K562 (cell line): ENCODE results near the gene MVB12B. TPM values are rescaled to one million over a fixed set of nuclear protein-coding genes. Genes with fewer than 3 reads are reported as not detected.

Experiments
- ATAC-seq: fragments of 200-7000 bp; cut with Tn5 transposase; 3 replicates; pipeline ENCODE4 v1.9.1; 2020; ENCODE audit warnings: moderate library complexity
- BruUV-seq: library from RNA; stranded (reverse); fragments of 400-500 nt; replicated peaks from 2 replicates; lab custom pipeline; 2021; lab: Mats Ljungman, UMichigan
- CTCF ChIA-PET: fragments of 300-600 bp; formaldehyde crosslinking; extraction: SDS; loops from one replicate; lab custom pipeline; 2021; ENCODE audit warnings: low intra/inter-chr PET ratio; lab: Yijun Ruan, JAX
- POLR2A ChIA-PET: fragments of 300-600, 350-650 bp; sonication (Branson Sonifier 250); formaldehyde crosslinking; extraction: SDS; loops from one replicate; lab custom pipeline; 2021; ENCODE audit warnings: antibody characterized with exemption, inconsistent platforms; lab: Yijun Ruan, JAX
- DNase-seq, 4 experiments: peaks; one replicate each; pipeline versions ENCODE4 v3.0.0 to v3.0.0-alpha.2; 2011 to 2018; ENCODE audit warnings: low spot score in 3 of 4, mixed read lengths in 3 of 4; ENCODE audit errors: extremely low read depth in 1 of 4
- FAIRE-seq: peaks from 2 replicates; lab custom pipeline; 2011; peaks lifted over from hg19 to GRCh38; lab: Jason Lieb, UNC
- H2AFZ ChIP-seq: 2 replicates; pipeline ENCODE4 v1.6.0; 2011; ENCODE audit warnings: low read depth, low read length, control low read depth, inconsistent platforms
- H3K27ac ChIP-seq: fragments of 200-600 bp; 3 replicates; pipeline ENCODE4 v1.8.0; 2011; ENCODE audit warnings: low read depth, mild to moderate bottlenecking, control low read depth, inconsistent platforms, low read length, moderate library complexity, mixed read lengths; ENCODE audit errors: extremely low read depth
- H3K27me3 ChIP-seq, 2 experiments: fragments of 300-600 bp in 1 of 2; 2 replicates in 1 of 2; 3 replicates in 1 of 2; pipeline versions ENCODE4 v1.6.0 to v1.8.0; 2011; ENCODE audit warnings: inconsistent platforms in 2 of 2, low read length in 2 of 2, mild to moderate bottlenecking in 1 of 2, mixed read lengths in 1 of 2, moderate library complexity in 1 of 2; ENCODE audit not compliant: control insufficient read depth in 2 of 2, insufficient read depth in 2 of 2
- H3K36me3 ChIP-seq: fragments of 300-600 bp; 3 replicates; pipeline ENCODE4 v1.8.0; 2011; ENCODE audit warnings: mild to moderate bottlenecking, low read length, inconsistent platforms; ENCODE audit not compliant: control insufficient read depth, insufficient read depth
- H3K4me1 ChIP-seq, 2 experiments: fragments of 200-600 bp in 1 of 2; replicated peaks in 1 of 2; 2 replicates in 1 of 2; 3 replicates in 1 of 2; pipeline versions ENCODE4 v1.5.1 to v1.8.0; 2011; ENCODE audit warnings: inconsistent platforms in 2 of 2, low read length in 2 of 2, mild to moderate bottlenecking in 1 of 2, mixed read lengths in 1 of 2, moderate library complexity in 1 of 2; ENCODE audit not compliant: control insufficient read depth in 2 of 2, insufficient read depth in 2 of 2
- H3K4me2 ChIP-seq: 2 replicates; pipeline ENCODE4 v1.6.1; 2011; ENCODE audit warnings: low read length, control low read depth, inconsistent platforms, mixed read lengths; ENCODE audit not compliant: insufficient read depth
- H3K4me3 ChIP-seq: fragments of 200-600 bp; sonication (generic), shearing (Covaris generic); 2 replicates; pipeline ENCODE4 v1.5.1; 2016; ENCODE audit warnings: control low read depth, inconsistent platforms
- H3K79me2 ChIP-seq: fragments of 200-600 bp; 3 replicates; pipeline ENCODE4 v1.8.0; 2011; ENCODE audit warnings: low read length, inconsistent platforms; ENCODE audit not compliant: control insufficient read depth, insufficient read depth
- H3K9ac ChIP-seq, 2 experiments: 2 replicates each; pipeline versions ENCODE4 v1.6.0 to v1.6.1; 2011; ENCODE audit warnings: low read depth in 2 of 2, low read length in 2 of 2, control low read depth in 1 of 2, inconsistent platforms in 1 of 2, mild to moderate bottlenecking in 1 of 2, mixed read lengths in 1 of 2; ENCODE audit not compliant: insufficient read depth in 1 of 2
- H3K9me1 ChIP-seq: one replicate; pipeline ENCODE4 v1.6.0; 2011; ENCODE audit warnings: inconsistent platforms, mild to moderate bottlenecking, low read length, moderate library complexity; ENCODE audit not compliant: control insufficient read depth, insufficient read depth
- H3K9me3 ChIP-seq: replicated peaks from 2 replicates; pipeline ENCODE4 v1.5.1; 2011; ENCODE audit warnings: low read depth, low read length, inconsistent platforms; ENCODE audit not compliant: control insufficient read depth, insufficient read depth
- H4K20me1 ChIP-seq: replicated peaks from 2 replicates; pipeline ENCODE4 v1.6.1; 2011; ENCODE audit warnings: low read length, inconsistent platforms, mixed read lengths; ENCODE audit not compliant: control insufficient read depth, insufficient read depth
- CBFA2T3 ChIP-seq: fragments of 450-650 bp; IDR thresholded peaks from 2 replicates; pipeline ENCODE4 v1.6.1; 2017
- PCBP1 ChIP-seq: fragments of 200-400 bp; formaldehyde crosslinking; IDR thresholded peaks from 2 replicates; pipeline ENCODE4 v1.6.1; 2018; ENCODE audit warnings: mild to moderate bottlenecking, low read depth, low read length; ENCODE audit not compliant: poor library complexity, severe bottlenecking
- SRSF1 ChIP-seq: fragments of 200-400 bp; formaldehyde crosslinking; IDR thresholded peaks from 2 replicates; pipeline ENCODE4 v1.6.1; 2017; ENCODE audit warnings: mild to moderate bottlenecking, low read depth, low read length, moderate library complexity
- U2AF1 ChIP-seq: fragments of 200-400 bp; formaldehyde crosslinking; optimal IDR thresholded peaks from 2 replicates; pipeline ENCODE3; 2017; ENCODE audit warnings: mild to moderate bottlenecking, low read depth, low read length, moderate library complexity
- ZBTB1 ChIP-seq: sonication (generic); formaldehyde crosslinking; IDR thresholded peaks from 2 replicates; pipeline ENCODE4 v1.8.1; 2023; ENCODE audit warnings: missing genetic modification reagents, low read depth, mild to moderate bottlenecking, borderline replicate concordance
- ZFP36 ChIP-seq: fragments of 150-350 bp; IDR thresholded peaks from 2 replicates; pipeline ENCODE4 v1.6.1; 2018; ENCODE audit warnings: low read length, low read depth; ENCODE audit not compliant: partially characterized antibody
- ZNF655 ChIP-seq: fragments of 250-450 bp; sonication (Bioruptor Pico); IDR thresholded peaks from 2 replicates; pipeline ENCODE4 v1.5.0; 2021
- WGBS: fragments of 100-300 bp; shearing (Covaris generic); methylation state at CpG from one replicate; pipeline ENCODE4 v1.1.6; 2016; ENCODE audit warnings: low coverage, mixed read lengths; ENCODE audit not compliant: insufficient coverage; ENCODE audit errors: missing lambda C conversion rate; 5-methylcytosine and 5-hydroxymethylcytosine counted together
- in situ Hi-C: fragments of 300-500 bp; cut with MboI; formaldehyde crosslinking; loops from 4 replicates; pipeline ENCODE4 v1.15.0; 2018; ENCODE audit warnings: inconsistent platforms, mixed read lengths
- intact Hi-C: fragments of 100-400 bp; cut with micrococcal nuclease; formaldehyde crosslinking; loops from 2 replicates; pipeline ENCODE4 v1.14.2; 2022
- polyA plus RNA-seq, 8 experiments: library from polyadenylated mRNA; depleted of rRNA in 4 of 8; stranded (reverse) in 5 of 8; unstranded in 3 of 8; fragments of >200 nt; fragmentation: Nextera tagmentation in 2 of 8; fragmentation: Illumina TruSeq in 1 of 8; extraction: Ambion mirVana in 2 of 8; extraction: Trizol in 1 of 8; gene quantifications; 2 replicates each; pipeline versions ENCODE4 v1.2.1 to v1.2.3, GENCODE V29; 2011 to 2014; ENCODE audit warnings: inconsistent platforms in 1 of 8, missing spikeins in 1 of 8
- total RNA-seq, 7 experiments: library from RNA; depleted of rRNA in 6 of 7; stranded (reverse); fragments of >200 nt in 6 of 7; fragmentation: Illumina TruSeq in 2 of 7; extraction: Trizol in 2 of 7; gene quantifications; 2 replicates each; pipeline versions ENCODE4 v1.2.1 to v1.2.3, GENCODE V29; 2011 to 2021; ENCODE audit warnings: low replicate concordance in 1 of 7

The MVB12B gene
- total and polyA plus RNA-seq, 9 of the 15 experiments (the other 6 are each of a cell fraction or from before 2014, with no cell fraction given) = not detected

DNA sequence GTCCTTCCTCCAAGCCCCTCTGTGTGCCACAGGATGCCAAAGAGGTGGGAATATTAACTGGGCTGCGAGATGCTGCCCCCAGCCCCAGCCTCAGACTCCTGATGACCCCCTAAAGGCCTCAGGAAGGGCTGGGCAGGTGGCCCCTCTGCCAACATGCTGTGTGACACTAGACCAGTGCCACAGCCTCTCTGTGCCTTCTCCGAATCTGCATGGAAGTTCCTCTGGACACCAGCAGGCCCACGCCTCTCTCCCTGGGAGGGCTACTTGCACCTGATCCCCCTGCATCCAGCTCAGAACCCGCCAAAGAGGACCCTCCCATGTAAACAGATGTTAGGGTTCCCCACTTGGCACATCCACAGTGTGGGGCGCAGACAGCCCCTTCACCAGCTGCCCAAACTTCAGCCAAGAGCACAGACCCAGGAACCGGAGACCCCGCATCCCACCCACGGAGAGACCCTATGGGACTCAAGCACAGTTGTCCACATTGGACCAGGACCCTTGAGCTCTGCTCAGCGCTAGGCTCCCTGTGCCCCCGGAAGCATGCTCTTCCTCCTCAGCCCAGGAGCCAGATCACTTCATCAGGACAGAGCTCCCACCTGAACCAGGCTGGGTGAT lies 195.5 kb downstream of the MVB12B start:
- no peaks in the 10 kb centered on the region for H3K79me2 ChIP-seq
- 3% methylated on average over 10 of the region's 10 CpGs for WGBS
- no peak overlapping the region for H3K27ac ChIP-seq
- CTCF ChIA-PET = no interaction called here
- H2AFZ ChIP-seq = no peak overlapping the region
- BruUV-seq = no TSS peak
- peaks cover 62 to 81% of the 10 kb centered on the region in 2 experiments for H3K27me3 ChIP-seq
- no peak overlapping the region; a peak in 1 of 4 replicates for H3K9ac ChIP-seq
- TF ChIP-seq ZFP36 = peak; percentile 37
- no peak for TF ChIP-seq PCBP1
- TF ChIP-seq, all 486 proteins: peak for 1
- in situ Hi-C loops = no loop called here
- Histone ChIP-seq H3K9me3 (no peaks in the 10 kb centered on the region), H3K4me2 (no peak overlapping the region), H3K9me1 (no peaks in the 10 kb centered on the region), H3K4me3 (no peak overlapping the region), H4K20me1 (peaks cover 3% of the 10 kb centered on the region; the same call in 1 of the 2 replicates), H3K36me3 (no peaks in the 10 kb centered on the region), H3K4me1 (peaks cover 0 to 5% of the 10 kb centered on the region in 2 experiments; a peak in 1 of 5 replicates)
- DNase-seq (no peak), FAIRE-seq (no peak), ATAC-seq (no peak)
- intact Hi-C loops = no loop called here
- POLR2A ChIA-PET = interaction anchor here (0.9 kb wide), 1 partner anchor 29 kb away, joined by 3 read pairs; no protein-coding TSS in a partner anchor

- Histone ChIP-seq H3K9ac (no peak overlapping the region), H3K79me2 (no peaks in the 10 kb centered on the region), H3K36me3 (no peaks in the 10 kb centered on the region)
- in situ Hi-C loops = no loop called here
- TF ChIP-seq ZBTB1 (CRISPR knock-in tag) (no peak), U2AF1 (no peak), CBFA2T3 (no peak), SRSF1 (no peak), ZNF655 (CRISPR knock-in tag) (no peak)
- TF ChIP-seq, all 486 proteins: peak for 0
- ChIA-PET CTCF (no interaction called here), POLR2A (interaction anchor here (0.5 to 0.9 kb wide), 2 partner anchors 29 to 143 kb away, joined by 3 read pairs; no protein-coding TSS in a partner anchor)
- intact Hi-C loops = no loop called here
- WGBS = 2% methylated on average over 17 of the region's 18 CpGs
- Histone ChIP-seq H4K20me1 (peaks cover 5% of the 10 kb centered on the region; the same call in 1 of the 2 replicates), H3K9me3 (no peaks in the 10 kb centered on the region), H3K4me2 (no peak overlapping the region), H3K27ac (no peak overlapping the region), H3K4me1 (0 out of 5 replicates have a peak, but pooled peaks cover 0 to 3% of the 10 kb centered on the region in 2 experiments), H2AFZ (no peak overlapping the region), H3K4me3 (no peak overlapping the region), H3K9me1 (no peaks in the 10 kb centered on the region), H3K27me3 (peaks cover 60 to 84% of the 10 kb centered on the region in 2 experiments)
- no peak for ATAC-seq
- no peak for FAIRE-seq
- no peak for DNase-seq
- no TSS peak for BruUV-seq
These were observed 196.2 kb downstream of the MVB12B start for GRCh38 chr9:126522612-126523356.
